ENCODE measurements around the gene PDIA4.
"Not testable (repeated sequence)": the region's sequence is repeated elsewhere in the genome, so short reads cannot be mapped to it uniquely, and the experiment has no call there.

The PDIA4 gene

DNA sequence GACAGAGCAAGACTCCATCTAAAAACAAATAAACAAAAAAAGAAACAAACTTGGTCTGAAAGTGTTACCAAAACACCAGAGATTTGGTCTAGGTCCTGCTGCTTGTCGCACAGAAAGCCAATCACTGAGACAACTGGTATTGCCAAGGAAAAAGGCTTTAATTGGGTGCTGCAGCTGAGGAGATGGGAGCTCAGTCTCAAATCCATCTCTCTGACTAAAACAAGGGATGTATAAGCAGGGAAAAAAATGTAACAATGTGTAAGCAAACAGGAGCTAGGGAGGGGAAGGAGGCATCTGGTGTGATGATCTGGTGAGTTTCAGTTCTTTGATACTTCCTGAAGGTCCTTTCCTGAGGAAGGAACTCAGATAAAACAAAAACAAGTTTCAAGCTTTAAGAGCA lies 8.4 kb upstream of the PDIA4 start:
- DNase-seq (ENCODE audit: low read depth in 2 of 2), result no peak

DNA sequence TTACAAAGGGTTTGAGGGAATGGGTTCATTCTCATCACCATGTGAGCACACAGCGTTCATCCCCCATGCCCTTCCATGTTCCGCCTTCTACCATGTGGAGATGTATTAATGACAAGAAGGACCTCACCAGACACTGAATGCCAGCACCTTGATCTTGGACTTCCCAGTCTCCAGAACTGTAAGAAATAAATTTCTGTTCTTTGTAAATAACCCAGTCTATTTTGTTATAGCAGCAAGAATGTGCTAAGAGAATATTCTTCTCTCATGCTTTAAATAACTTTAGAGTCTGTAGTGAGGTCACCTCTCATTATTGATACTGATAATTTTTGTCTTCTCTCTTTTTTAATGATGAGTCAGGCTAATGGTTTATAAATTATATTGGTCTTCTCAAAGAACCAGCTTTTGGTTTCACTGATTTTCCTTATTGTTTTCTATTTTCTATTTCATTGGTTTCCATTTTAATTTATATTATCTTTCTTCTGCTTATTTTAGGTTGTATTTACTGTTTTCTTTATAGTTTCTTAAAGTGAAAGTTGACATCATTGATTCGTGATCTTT lies 3.1 kb upstream of the PDIA4 start:
- DNase-seq (ENCODE audit: low read depth in 2 of 2), result no peak

DNA sequence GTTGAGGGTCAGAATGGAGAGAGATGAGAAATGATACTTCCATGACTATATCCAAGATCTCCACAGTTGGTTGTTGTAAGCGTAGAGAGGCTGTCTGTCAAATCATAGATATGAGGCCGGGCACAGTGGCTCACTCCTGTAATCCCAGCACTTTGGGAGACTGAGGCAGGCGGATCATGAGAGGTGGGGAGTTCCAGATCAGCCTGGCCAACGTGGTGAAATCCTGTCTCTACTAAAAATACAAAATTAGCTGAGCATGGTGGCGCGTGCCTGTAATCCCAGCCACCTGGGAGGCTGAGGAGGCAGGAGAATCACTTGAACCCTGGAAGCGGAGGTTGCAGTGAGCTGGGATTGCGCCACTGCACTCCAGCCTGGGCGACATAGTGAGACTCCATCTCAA lies 2.1 kb upstream of the PDIA4 start:
- DNase-seq (ENCODE audit: low read depth in 2 of 2), result not testable (repeated sequence)

DNA sequence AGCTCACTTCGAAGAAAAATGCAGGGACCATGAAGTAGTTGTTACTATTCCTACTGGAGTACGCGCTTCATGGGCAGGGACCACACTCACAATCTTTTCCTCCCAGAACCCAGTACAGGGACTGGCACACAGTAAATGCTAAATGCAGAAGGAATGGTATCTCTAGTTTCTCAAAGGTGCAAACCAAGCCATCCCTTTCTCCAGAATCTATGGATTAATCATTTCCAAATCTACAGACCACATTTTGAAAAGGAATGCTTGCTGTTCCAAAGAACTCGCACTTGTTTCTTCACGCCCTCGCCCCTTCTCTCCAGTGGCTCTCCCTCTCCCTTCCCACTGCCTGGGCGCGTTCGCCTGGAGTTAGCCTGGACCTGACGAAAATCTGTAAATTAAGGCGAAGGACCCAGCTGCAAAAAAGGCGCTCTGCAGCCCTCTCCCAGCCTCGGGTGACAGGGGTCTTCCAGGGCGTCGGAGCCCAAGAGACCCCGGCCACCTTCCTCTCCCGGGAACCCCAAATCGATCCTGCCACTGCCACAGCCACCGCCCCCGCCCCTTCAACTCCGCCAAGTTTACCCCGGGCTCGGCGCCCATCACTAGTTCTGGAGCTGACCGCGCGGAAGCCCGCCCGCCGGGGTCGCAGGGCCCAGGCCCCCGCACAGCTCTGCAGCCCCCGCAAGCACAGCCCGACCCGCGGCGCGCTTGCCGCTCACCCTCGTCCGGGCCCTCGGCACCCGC lies 527 bp downstream of the PDIA4 start:
- DNase-seq (ENCODE audit: low read depth in 2 of 2), result peak in 1 of 2 experiments; percentile 1

DNA sequence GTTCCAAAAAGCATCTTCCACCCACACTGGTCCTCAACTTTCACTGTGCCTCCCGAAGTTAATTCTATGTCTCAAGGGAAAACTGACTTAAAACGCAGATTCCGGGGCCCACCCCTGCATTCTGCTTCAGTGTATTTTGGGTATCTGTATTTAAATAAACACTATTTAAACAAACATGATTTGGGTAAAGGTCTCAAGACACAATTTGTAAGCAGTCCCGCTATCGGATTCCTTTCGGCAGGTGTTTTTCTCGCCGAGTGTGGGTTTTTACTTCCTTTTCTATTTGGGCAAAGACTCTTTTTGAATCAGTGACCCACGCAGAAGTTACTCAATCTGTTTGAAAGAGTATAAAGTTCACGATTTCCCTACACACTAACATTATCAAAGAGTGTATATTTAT lies 1.2 kb downstream of the PDIA4 start:
- DNase-seq (ENCODE audit: low read depth in 2 of 2), result no peak

DNA sequence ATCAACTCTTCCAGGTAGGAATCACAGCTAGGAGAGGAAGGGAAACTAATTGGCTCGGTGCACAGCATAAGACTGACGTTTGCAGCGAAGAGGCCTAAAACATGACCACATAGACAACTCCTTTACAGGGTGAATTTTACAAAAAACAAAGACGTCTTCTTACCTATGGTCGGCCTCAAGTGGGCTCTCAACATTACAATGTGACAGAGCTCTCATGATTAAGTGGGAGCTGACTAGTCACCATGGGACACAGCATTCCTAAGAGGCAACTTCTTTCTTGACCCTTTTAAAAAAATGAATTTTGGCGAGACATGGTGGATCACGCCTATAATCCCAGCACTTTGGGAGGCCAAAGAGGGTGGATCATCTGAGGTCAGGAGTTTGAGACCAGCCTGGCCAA lies 4.6 kb downstream of the PDIA4 start:
- DNase-seq (ENCODE audit: low read depth in 2 of 2), result no peak

DNA sequence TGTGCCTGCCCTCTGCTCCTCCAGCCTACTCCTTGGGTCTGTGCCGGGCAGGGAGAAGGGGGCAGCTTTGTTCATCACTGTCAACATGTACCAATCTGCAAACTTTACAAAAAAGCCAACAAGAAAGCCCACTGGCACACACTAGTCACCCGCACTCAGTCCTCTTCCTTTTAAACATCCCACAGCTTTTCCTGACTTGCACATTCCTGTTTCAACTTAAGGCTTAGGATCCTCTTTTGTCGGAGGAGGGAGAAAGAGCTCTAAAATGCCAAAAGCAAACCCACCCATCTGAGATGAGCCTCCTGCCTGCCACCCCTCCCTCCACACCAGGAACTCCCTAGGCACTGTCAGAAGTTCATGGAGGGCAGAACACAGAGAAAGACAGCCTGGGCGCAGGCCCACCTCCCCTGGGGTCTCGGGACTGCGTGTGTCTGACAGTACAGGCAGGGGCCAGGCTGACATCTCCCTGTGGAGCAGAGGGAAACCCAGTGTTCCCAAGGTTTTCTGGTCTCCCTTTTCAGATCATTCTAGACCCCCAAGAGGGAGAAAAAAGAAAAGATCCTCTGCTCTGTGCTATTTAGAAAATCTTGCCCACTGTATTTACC lies 5.4 kb downstream of the PDIA4 start:
- DNase-seq (ENCODE audit: low read depth in 2 of 2), result no peak

DNA sequence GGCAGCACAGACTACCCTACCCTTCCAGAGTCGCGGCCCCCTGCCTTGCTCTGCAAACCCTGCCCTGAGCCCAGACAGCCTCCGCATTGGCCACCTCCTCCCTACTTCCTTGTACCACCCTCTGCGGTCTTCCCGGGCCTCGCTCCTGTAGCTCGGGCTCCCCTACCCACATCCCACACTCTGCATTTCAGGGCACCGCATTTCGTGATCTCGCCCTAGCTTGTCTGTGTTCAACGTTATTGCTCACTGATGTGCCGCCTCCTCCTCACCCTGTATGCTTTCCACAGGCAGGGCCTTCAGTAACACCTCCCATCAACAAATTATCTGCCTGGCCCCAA lies 6.6 kb downstream of the PDIA4 start:
- no peak for DNase-seq (ENCODE audit: low read depth in 2 of 2)

DNA sequence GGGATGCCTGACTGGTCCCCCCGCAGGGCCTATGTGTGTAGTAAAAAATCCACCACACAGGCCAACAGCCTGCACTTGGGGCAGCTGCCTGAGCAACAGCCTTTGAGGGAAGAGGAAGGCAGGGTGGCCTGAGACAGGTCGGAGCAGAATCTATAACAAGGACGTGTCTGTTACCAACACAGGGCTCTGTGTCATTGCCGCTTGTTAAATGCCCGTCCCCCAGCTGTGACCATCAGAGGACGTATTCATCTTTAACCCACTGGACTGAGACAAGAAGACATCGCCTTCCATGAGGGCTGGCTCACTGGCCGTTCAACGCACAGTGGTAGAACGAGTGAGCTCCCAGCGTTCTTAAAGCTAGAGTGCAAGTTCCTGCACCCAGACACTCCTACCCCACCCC lies 7.8 kb downstream of the PDIA4 start:
- DNase-seq (ENCODE audit: low read depth in 2 of 2), result no peak

DNA sequence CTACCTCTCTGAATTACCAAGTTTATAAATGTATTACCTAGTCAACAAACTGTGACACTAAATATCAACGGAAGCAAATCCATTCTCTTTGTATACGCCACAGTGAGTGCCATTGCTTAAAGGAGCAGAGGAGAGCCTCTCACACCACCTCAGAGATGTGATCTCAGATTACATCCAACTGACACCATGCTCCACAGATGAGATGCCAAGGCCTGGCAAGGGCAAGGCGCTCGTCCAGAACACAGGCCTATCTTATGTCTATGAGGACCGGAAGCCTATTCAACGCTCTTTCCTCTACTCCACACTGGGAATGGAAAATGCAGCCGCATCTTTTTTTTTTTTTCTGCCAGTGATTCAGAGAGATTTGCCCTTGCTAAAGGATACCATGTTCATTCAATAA lies 11.4 kb downstream of the PDIA4 start:
- no peak for DNase-seq (ENCODE audit: low read depth in 2 of 2)

DNA sequence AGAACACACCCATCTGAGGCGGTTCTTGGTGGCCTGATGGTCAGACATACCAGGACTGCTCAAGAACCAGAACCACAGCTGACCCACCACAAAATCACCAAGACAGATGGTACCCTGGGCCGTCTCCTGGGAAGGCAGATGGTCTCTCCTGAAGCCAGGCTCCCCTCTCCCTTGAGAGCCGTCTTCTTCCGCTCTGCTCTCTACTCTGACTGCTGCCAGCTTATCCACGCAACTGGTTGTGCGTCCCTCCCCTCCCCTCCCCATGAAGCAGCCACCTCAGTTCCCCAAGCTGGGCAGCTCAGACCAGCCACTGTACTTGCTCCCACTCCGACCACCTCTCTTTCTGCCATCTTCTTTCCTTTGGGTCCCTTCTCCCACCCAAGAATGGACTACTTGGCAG lies 14.0 kb downstream of the PDIA4 start:
- no peak for DNase-seq (ENCODE audit: low read depth in 2 of 2)

DNA sequence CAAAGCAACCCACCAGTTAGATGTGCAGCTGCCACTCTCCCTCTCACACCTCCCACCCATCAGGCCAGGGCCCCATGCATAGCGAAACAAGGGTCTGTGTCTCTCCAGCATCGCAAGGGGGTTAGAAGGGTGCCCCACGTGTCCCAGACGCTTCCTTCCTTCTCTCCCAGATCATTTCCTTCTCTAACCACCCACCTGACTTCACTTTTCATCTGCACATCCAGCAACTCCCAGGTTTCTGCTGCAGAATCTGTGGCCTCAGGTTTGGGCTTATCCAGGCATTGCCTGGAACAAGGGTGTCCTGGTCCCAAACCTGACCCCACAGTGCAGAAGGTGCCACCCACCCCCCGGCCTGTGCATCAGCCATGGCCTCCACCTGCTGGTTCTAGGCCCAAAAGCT lies 14.4 kb downstream of the PDIA4 start:
- no peak for DNase-seq (ENCODE audit: low read depth in 2 of 2)

DNA sequence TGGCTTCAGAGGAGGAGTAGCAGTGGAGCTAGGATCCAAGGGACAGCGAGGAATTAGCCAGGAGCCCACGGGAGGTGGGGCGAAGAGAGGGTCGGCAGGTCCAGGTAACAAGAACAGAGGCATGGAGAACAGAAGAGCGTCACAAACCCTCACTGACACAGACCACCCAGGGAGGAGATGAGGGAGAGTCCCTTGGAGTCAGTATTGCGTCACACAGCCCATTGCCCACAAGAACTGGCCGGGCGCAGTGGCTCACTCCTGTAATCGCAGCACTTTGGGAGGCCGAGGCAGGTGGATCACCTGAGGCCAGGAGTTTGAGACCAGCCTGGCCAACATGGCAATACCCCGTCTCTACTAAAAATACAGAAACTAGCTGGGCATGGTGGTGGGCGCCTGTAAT lies 15.6 kb downstream of the PDIA4 start:
- not testable (repeated sequence) for DNase-seq (ENCODE audit: low read depth in 2 of 2)

DNA sequence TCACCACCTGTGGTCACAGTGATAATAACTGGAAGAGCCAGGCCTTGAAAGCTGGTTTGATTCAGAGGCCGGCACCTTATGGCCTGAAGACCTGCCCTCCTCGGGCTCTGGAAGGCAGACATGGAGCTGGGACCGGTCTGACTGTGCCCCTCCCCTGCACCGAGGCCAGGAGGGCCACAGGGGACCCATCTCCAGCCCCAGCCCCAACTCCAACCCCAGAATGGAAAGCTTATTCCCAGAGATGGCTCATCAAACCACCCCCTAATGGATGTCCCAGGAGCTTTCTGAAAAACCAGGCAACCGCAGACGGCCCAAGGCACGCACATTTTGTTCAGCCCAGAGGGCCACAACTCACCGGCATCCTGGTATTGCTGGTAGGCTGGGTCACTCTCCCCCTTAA lies 16.8 kb downstream of the PDIA4 start:
- no peak for DNase-seq (ENCODE audit: low read depth in 2 of 2)

DNA sequence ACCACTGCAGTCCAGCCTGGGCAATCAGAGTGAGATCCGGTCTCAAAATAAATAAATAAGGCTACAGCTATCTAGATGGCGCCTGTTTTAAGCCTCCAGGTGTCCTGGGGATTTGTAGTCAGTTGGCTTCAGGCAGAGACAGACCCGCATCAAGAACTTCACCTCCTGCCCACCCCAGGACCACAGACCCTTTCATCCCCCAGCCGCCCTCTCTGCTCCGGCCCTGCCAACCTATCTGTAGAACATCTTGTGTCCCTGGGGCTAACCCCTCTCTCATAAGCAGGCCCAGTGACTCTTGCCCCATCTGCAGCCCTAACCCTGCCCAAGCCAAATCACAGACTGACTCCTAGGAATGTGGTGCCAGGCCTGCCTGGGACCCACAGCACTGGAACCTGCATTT lies 17.9 kb downstream of the PDIA4 start:
- no peak for DNase-seq (ENCODE audit: low read depth in 2 of 2)

DNA sequence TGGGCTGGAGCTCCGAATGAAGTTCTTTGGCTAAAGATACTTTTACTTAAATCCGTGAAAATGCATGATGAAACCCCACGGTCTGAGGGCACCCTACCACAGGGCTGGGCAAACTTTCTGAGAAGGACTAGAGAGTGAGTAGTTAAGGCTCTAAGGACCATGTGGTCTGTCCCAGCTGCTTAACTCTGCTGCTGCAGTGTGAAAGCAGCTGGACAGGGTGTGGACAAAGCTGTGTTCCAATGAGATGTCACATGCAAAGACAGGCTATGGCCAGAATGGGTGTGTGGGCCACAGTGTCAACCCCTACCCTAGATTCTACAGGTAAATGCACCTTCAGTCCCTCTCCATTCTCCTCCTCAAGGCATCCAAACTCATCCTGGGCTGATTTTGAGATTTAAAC lies 18.8 kb downstream of the PDIA4 start:
- no peak for DNase-seq (ENCODE audit: low read depth in 2 of 2)

DNA sequence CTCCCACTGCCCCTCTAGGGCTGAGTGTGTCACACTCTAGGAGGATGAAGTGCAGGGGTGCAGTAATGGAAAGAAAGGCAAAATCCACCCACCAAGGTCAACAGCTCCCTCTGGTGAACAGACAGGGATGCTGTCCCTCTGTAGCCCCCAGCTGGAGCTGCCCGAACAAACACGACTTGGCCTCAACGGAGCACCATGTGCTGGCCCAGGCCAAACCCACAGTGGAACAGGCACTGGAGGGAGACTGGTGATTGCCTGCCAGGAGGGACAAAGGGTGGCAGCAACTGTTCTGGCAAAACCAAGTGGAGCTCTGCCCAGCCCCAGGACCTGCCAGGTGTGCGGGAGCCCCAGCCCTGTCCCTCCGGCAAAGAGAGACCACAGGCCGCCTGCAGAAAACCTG lies 20.7 kb downstream of the PDIA4 start:
- no peak for DNase-seq (ENCODE audit: low read depth in 2 of 2)

DNA sequence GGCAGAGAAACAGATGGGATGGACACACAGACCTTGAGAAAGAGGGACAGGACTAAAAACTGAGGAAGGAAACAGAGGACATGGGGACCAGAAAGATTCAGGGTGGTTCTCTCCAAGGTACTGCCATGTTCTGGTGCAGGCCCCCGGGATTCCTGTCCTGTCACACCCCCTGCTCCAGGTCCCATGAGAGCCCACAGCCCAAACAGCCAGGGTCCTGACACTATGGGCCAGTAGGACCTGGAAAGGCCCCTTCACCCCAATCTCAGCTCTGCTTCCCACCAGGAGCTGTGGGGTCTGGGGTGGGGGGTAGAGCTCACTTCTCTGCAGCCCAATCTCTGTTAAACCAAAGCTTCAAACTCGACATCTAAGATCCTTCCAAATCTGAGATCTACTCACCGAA lies 21.2 kb downstream of the PDIA4 start:
- DNase-seq (ENCODE audit: low read depth in 2 of 2), result no peak

DNA sequence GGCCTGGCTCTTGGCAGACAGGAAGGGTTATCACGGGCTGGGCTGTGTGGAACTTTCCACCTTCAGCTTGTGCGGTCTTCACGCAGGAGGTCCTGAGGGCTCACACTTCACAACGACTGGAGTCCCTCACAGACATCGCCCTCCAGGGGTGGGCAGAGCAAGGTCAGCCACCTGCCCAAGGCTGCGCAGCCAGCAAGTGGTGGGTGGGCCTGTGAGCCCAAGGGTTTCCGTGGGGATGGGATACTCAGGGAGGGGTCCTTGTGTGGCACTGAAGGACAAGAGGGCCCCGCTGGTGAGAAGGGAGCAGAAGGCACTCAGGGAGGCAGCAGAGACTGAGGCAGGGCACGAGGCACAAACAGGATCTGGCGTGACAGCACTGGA lies 22.0 kb downstream of the PDIA4 start:
- DNase-seq (ENCODE audit: low read depth in 2 of 2), result no peak

DNA sequence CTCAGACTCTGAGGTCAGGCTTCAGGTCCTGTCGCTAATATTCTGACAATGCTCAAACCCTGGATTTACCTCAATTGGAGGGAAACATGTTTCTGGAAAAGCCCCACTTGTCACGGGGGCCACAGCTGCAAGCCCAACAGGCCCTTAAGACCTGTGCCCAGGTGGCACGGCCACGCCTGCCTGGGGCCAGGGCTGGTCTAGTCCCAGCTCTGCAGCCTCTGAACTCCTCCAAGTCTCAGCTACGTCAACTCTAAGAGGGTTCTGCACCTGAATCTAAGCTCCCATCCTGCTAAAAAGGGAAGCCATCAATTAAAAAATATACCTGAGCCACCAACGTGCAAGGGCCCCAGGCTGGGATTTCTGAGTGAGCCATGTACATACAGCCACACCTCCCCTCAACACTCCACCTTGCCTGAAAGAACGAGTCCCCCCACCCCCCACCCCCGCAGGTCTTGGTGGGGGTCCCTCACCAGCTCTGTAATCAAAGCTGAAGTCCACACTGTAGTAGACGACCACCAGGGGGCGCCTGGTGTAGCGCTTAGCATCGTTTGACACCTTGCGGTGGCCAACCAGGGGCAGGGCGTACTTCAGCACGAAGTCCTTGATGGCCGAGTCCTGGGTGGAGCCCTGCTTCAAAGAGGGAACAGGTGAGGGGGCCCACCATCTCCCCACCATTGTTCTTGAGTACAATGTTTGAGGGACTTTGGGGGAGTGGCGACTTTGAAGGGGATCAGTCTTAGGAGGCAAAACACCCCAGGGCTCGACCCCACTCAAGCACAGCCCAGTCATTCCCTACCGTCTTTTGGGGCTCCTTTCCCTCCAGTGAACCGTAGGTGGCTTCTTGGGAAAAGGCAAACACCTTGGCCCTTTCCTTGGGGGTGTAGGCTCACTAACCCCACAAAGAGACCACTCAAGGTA lies 22.6 kb downstream of the PDIA4 start:
- DNase-seq (ENCODE audit: low read depth in 2 of 2), result peak in 1 of 2 experiments; percentile 18

DNA sequence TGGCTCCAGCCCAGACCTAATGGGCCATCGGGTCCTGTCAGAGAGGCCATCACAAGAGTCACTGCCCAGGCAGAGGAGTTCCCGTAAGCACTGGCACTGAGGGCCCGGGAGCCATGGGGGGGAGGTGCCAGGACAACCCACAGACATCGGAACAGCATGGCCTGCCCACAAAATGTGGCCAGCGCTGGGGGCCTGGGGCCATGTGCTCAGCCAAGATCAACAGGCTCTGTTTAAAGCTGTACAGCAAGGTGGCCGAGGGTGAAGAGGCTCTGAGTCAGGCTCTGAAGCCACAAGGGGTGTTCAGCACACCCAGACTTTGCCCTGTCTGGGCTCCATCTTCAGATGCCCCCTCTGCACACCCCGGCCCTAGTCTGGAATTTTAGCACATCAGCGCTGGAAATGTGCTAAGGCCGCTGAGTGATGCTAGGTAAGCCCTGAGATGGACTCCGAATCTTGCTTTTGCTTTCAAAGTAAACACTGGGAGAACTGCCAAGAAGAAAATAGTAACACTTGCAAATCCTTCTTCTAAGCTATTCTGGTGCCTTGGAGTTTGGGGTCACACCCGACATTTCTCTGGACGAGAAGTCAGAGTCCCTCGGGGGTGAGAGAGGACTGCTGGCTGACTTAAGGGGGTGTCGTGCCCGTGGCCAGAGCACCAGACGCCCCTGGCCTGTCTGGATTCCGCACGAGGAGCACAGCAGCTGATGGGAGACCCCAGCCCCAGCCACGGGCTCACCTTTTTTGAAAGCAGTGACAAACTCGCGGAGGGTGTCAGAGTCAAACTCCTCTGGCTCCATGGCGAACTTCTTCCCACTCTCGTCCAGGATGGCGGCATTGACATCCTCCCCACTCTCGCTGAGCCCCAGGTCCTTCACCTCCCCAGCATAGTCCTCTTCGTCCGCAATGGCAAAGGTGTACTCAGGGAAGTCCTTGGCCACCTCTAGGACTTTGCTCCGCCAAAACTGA lies 23.6 kb downstream of the PDIA4 start:
- DNase-seq (ENCODE audit: low read depth in 2 of 2), result no peak
